Osteocyte (in vitro differentiated cells): Measurements from ENCODE around the gene PFKFB2. TPM values are rescaled to one million over a fixed set of nuclear protein-coding genes. Genes with fewer than 3 reads are reported as not detected.

Experiments
- DNase-seq: peaks from one replicate; pipeline ENCODE4 v3.0.0; 2021; ENCODE audit warnings: mixed read lengths; ENCODE audit not compliant: unreplicated experiment; ENCODE audit errors: extremely low spot score
- H3K27ac Mint-ChIP-seq: one replicate; pipeline ENCODE4 v1.8.0; 2021; ENCODE audit warnings: mild to moderate bottlenecking, mixed read lengths; ENCODE audit not compliant: unreplicated experiment
- H3K27me3 Mint-ChIP-seq: one replicate; pipeline ENCODE4 v1.8.0; 2021; ENCODE audit warnings: mixed read lengths; ENCODE audit not compliant: unreplicated experiment
- H3K36me3 Mint-ChIP-seq: one replicate; pipeline ENCODE4 v1.8.0; 2021; ENCODE audit warnings: mixed read lengths; ENCODE audit not compliant: unreplicated experiment
- H3K4me1 Mint-ChIP-seq: one replicate; pipeline ENCODE4 v1.8.0; 2021; ENCODE audit warnings: mixed read lengths; ENCODE audit not compliant: unreplicated experiment
- H3K4me3 Mint-ChIP-seq: one replicate; pipeline ENCODE4 v1.8.0; 2021; ENCODE audit warnings: mild to moderate bottlenecking, moderate library complexity, mixed read lengths; ENCODE audit not compliant: unreplicated experiment
- H3K9me3 Mint-ChIP-seq: one replicate; pipeline ENCODE4 v1.8.0; 2021; ENCODE audit warnings: mixed read lengths; ENCODE audit not compliant: unreplicated experiment
- total RNA-seq: library from RNA; stranded (reverse); gene quantifications from 2 replicates; pipeline ENCODE4 v1.2.1, GENCODE V29; 2021
- TF ChIP-seq, protein P1 (sequence below): fragments of 200-600 bp; sonication (generic); IDR thresholded peaks from 2 replicates; pipeline ENCODE4 v1.5.0; 2021; ENCODE audit warnings: antibody characterized with exemption, mild to moderate bottlenecking, moderate library complexity

PFKFB2 gene
- total RNA-seq, 1 donor from 2014 or later: 15.8 TPM

DNA sequence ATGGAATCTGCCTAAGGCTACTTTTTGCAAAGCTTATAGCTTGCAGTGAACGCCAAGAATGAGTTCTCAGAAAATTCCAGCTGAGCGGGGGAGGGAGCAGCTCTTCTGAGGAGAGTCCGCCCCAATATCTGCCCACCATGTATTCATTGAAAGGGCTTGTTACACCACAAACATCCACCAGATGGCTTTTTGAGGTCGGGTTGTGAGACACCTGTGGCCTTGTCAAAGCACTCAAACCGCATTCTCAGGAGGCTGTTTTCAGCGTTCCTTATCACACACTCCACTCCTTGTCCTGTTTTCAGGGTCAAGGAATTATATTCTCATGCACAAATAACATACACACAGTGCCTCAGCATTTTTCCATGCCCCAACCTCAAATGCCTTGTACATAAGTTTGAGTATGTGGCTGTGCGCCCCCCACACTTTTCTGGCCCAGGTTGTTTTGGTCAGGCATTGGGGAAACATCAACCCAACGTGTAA, 31.7 kb downstream of the PFKFB2 start:
- H3K4me1 Mint-ChIP-seq: peaks cover 12% of the 10 kb centered on the region

DNA sequence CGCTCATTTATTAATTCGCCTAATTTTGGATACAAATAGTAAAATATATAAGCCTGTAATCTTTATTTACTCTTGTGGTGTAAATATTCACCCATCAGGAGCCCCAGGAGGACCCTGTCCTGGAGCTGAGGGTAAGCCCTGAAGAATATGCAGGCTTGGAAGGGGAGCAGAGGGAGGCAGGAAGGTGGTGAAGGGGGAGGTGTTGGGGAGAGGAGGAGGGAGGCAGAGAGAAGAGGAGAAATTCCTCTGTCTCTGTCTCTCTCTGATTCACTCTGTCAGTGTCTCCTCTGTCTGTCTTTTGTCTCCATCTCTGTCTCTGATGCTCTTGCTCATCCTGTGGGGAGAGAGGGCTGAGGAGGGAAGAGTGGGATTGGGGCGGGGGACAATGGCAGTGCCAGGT, 32.8 kb downstream of the PFKFB2 start:
- Mint-ChIP-seq H3K4me3 (no peak overlapping the region), H3K27ac (no peak overlapping the region), H3K27me3 (peaks cover 26% of the 10 kb centered on the region), H3K4me1 (peaks cover 12% of the 10 kb centered on the region), H3K9me3 (no peaks in the 10 kb centered on the region), H3K36me3 (peaks cover 2% of the 10 kb centered on the region)
- TF ChIP-seq, protein P1, sequence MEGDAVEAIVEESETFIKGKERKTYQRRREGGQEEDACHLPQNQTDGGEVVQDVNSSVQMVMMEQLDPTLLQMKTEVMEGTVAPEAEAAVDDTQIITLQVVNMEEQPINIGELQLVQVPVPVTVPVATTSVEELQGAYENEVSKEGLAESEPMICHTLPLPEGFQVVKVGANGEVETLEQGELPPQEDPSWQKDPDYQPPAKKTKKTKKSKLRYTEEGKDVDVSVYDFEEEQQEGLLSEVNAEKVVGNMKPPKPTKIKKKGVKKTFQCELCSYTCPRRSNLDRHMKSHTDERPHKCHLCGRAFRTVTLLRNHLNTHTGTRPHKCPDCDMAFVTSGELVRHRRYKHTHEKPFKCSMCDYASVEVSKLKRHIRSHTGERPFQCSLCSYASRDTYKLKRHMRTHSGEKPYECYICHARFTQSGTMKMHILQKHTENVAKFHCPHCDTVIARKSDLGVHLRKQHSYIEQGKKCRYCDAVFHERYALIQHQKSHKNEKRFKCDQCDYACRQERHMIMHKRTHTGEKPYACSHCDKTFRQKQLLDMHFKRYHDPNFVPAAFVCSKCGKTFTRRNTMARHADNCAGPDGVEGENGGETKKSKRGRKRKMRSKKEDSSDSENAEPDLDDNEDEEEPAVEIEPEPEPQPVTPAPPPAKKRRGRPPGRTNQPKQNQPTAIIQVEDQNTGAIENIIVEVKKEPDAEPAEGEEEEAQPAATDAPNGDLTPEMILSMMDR: no peak
- DNase-seq: no peak

More for the DNA sequence above, 31.7 kb downstream of the PFKFB2 start:
- TF ChIP-seq, protein P1: peak; percentile 61
- H3K36me3 Mint-ChIP-seq: peaks cover 2% of the 10 kb centered on the region
- no peak for DNase-seq
- H3K4me3 Mint-ChIP-seq: no peak overlapping the region
- peaks cover 23% of the 10 kb centered on the region for H3K27me3 Mint-ChIP-seq
- no peaks in the 10 kb centered on the region for H3K9me3 Mint-ChIP-seq
- no peak overlapping the region for H3K27ac Mint-ChIP-seq

DNA sequence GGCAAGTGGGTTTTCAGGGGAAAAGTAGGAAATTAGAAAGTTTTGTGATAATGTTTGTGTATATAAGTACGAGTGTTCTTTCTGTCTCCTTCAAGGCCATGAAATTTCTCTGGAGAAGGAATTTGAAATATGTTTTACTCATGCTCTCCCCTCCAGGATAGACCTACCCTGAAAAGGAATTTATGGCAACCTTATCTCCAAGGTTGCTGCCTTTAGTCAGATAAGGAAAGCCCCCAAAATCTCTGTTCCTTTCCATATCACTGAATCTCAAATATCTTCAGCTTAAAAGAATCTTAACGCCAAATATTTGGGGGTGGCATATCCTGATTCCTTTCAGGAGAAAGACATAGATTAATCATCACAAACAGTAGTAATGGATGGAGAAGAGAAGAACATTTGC, 35.1 kb downstream of the PFKFB2 start:
- H3K27ac Mint-ChIP-seq: no peak overlapping the region
- H3K27me3 Mint-ChIP-seq: peaks cover 26% of the 10 kb centered on the region
- no peaks in the 10 kb centered on the region for H3K9me3 Mint-ChIP-seq
- no peak for DNase-seq
- no peaks in the 10 kb centered on the region for H3K36me3 Mint-ChIP-seq
- no peak overlapping the region for H3K4me3 Mint-ChIP-seq
- TF ChIP-seq, protein P1: no peak
- peaks cover 12% of the 10 kb centered on the region for H3K4me1 Mint-ChIP-seq

DNA sequence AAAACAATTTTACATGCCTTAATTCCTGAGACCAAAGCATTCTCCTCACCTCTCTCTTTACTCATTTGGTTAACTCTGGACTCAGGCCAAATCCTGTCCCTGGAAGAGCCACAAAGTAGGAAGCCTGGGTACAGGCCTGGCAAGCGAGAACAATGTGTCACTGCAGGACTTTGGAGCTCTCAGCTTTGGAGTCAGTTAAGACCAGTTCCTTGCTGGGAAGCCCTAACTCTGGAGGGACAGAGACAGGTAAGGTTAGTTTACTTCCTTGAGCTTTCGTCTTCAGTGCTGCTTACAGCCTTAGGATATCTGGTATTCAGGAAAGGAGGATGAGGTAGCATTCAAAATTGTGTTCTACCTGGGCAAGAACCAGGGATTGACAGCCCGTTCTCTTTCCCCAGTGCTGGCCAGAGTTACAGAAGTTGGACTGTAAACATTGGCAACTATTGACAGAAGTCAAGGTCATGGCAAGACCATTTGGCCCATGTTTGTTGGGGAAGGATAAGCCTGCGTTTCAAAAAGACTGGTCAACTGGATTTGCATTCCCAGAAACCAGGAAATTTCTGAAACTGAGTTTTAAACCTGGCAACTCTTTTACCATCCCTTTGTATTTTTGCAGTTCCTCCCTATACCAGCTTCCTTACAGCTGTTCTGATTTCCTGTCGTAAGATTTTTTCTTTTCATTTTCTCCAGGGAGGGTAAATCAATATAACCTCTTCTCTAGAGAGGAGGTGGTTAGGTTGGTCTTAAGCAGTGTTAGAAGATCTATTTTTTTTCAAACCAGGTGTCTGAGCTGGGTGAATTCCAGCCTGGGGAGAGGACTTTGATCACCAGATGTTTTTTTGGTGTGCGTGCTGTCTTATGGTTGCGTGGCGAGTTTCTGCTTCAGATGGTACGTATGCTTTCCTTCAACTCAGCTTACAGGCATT, 35.9 kb downstream of the PFKFB2 start, which contains the start of gene C4BPB:
Gene C4BPB (plus strand): TSS at position 160 of the 926 bp plus-strand sequence. CDS start 672 bp downstream, at position 832.
- peaks cover 27% of the 10 kb centered on the region for H3K27me3 Mint-ChIP-seq
- TF ChIP-seq, protein P1: no peak
- no peak for DNase-seq
- no peak within 1 kb of the TSS for H3K4me3 Mint-ChIP-seq
- H3K4me1 Mint-ChIP-seq: peaks cover 12% of the 10 kb centered on the region
- H3K27ac Mint-ChIP-seq: no peak within 1 kb of the TSS
- H3K9me3 Mint-ChIP-seq: no peaks in the 10 kb centered on the region
- H3K36me3 Mint-ChIP-seq: no peaks in the 10 kb centered on the region
